HL-60/S4 (cell line): ENCODE measurements around the gene APC2.
"Not testable (repeated sequence)": the region's sequence is repeated elsewhere in the genome, so short reads cannot be mapped to it uniquely, and the experiment has no call there.

Source experiments
- in situ Hi-C: fragments of 300-500 bp; cut with MboI; formaldehyde crosslinking; loops from 2 replicates; pipeline ENCODE4 v1.14.3; 2022; ENCODE audit warnings: low sequenced_read_pairs

Gene APC2

GRCh38 chr19:1507763-1508506 lies 58.0 kb downstream of the APC2 start:
- in situ Hi-C loops: no loop called here

GRCh38 chr19:1508507-1508856 lies 58.6 kb downstream of the APC2 start:
- in situ Hi-C loops: no loop called here

DNA sequence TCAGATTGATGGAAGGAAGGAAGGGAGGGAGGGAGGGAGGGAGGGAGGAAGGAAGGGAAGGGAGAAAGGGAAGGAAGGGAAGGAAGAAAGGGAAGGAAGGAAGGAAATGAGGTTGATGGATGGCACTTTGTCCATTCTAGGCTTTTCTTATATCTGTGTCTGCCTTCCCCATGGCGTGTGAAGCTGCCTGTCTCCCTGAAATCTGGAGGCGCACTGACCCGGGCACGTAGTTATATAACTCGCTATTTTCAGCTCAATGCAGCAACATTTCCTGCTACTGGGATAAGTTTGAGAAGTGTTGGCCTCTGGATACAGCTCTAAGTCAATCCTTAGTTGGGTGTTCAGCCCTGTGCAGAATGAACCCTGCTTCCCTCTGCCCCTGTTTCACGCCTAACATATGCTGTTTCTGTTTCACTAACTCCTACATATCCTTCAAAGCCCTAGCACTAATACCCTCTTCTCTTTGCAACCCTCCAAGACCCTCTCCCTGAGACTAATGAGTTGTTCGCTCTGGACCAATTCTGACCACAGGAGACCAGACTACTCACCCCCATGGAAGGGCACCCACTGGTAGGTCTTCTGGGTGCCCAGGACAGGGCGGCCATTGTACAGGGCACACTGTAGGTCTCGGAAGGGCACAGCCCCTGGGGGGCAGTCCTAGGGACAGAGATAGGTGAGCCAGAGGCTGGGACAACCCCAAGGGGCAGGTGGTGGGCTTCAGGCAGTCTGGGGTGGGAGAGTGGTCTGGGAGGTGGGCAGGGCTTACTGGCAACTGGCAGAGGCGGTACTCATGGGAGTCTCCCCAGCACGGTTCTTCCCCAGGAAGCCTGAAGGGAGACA lies 59.9 kb downstream of the APC2 start:
- in situ Hi-C loops: no loop called here

DNA sequence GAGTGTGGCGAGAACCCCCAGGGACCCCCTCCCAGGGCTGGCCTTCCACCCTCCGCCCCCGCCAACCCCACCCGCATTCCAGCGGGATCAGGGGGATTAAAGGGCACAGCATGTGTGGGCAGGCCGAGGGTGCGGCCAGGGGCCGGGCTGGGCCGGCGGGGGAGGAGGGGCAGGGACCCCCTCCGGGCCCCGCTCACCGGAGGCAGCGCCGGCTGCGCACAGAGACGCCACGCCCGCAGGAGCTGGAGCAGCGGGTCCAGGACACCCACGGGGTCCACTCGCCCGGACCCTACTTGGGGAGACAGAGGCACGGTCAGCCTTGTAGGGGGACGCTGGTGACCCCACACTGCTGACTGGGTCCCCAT lies 60.5 kb downstream of the APC2 start:
- in situ Hi-C loops: no loop called here

DNA sequence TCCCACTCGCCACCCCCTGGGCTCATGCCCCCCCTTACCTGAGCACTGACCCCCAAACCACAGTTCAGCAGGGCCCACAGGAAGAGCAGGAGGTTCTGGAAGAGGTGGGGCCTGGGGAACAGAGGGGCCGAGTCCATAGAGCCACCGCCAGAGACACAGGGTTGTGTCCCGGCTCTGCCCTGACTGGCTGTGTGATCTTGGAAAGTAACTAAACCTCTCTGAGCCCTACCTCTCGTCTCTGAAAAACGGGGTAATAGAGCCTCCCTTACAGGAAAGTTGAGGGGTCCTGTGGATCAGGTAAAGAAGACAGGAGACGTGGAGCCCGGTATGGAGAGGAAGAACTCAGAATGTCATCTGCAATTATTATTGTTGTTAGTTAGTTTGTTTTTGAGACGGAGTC lies 60.9 kb downstream of the APC2 start:
- in situ Hi-C loops: no loop called here

- in situ Hi-C loops: no loop called here
Observed at GRCh38 chr19:1511318-1512317, 61.7 kb downstream of the APC2 start.

DNA sequence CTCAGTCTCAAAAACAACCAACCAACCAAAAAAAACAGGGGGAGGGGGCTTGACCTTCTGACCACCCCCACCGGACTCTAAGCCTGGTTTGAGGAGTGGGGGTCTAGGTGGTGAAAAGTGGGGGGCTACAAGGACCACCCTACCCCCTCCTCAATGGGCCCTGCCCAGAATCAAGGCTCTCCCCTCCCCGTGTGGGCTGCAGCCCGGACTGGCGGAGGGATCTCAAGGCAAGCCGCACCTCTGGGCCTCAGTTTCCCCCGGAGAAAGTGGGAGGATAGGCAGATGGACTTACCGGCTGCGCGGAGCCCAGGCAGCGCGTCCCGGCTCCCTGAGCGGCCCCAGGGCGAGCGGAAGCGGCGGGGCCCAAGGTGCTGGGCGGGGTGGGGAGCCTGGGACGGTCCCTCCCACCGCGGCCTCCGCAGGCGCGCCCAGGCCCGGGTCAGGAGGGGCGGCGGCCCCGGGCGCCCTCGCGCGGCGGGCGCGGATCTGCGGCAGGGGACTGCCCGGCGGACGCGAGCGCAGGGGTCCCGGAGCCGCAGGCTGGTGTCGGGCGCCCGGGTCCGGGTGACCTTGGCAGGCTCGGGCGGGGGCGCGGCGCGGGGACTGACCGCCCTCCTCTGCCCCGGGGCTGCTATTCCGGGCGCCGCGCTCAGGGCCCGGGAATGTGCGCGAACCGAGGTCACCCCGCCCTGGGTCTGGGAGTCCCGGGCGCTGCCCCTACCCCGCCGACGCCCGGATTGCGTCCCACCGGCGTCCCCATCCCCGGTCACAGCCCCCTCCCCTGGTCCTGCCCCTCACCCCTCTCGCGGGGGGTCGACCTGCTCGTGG lies 63.0 kb downstream of the APC2 start, which contains the start of gene ADAMTSL5:
Gene ADAMTSL5, minus strand, starts transcription at position 349 of the 828 bp plus-strand sequence. CDS start 2,076 bp downstream, outside the sequence.
- in situ Hi-C loops: no loop called here

GRCh38 chr19:1513499-1514294 lies 63.8 kb downstream of the APC2 start:
- in situ Hi-C loops: no loop called here

GRCh38 chr19:1514295-1514661 lies 64.4 kb downstream of the APC2 start:
- in situ Hi-C loops: no loop called here

DNA sequence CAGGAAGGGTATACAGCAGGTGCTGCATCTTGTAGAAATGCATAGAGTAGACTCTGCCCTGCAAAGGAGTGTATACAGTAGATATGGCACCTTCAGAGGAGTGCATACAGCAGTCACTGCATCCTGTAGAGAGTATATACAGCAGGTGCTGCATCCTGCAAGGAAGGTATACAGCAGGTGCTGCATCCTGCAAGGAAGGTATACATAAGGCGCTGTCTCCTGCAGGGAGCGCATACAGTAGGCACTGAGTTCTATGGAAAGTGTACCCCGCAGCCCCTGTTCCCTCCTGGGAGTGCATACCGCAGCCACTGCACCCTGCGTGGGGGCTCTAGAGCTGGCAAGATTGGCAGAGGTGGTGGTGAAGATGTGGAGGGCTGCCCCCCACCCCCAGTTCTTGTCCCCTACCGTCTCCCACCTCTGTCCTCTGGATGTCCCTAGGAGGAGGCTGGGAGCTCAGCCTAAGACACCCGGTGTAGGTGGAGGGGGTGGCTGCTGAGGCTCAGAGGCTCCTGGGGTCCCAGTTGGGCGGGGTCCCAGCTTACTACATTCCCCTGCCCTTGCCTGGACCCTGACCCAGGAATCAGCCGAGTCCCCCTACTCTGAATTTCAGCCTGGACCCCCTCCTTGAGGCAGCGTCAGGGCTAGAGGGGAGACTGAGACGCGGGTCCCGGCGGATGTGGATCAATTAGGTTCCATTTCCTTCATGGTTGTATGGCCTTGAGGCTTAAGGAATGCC lies 65.2 kb downstream of the APC2 start:
- in situ Hi-C loops: no loop called here

DNA sequence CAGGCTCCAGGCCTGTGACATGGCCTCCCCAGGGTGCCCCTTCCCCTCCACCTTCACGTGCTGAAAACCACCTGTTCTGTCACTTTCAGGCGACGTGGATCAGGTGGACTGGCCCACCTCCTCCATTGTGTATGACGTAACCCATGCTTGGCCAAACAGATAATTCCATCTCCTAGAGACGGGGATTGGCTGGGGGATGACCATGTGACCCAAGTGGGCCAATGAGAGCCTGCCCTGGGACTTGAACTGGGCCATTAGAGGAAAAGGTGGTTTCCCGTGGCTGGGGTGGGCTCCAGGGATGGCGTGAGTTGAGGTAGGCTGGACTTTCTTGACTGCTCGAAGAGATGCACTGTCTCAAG lies 66.5 kb downstream of the APC2 start:
- in situ Hi-C loops: no loop called here

- in situ Hi-C loops: no loop called here
Observed at GRCh38 chr19:1518471-1518870, 68.5 kb downstream of the APC2 start.

GRCh38 chr19:1519802-1520201 lies 69.9 kb downstream of the APC2 start:
- in situ Hi-C loops: not testable (repeated sequence)

DNA sequence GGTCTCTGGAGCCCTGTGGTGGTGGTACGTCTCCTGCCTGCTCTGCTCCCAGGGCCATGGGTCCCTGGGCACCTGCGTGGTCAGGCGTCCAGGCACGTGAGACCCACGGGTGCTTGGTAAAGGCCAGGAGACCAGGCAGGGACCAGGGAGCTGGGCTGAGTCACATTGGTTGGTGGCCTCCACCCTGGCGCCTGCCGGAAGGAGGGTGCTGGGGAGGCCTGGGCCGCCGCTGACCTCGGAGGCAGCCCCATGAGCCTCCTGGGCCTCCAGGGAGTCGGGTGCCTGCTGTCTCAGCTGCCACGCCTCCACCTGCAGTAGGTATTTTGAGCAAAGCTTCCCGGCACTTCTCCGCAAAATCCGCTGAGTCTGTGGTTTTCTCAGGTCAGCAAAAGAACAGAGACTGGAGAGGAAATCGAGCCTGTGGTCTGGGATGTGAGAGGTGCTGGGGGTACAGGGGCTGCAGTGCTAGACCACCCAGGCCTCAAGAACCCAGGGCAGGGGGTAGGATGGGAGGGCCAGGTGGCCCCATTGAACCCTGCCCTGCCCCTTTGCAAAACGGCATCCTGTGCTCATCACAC lies 70.4 kb downstream of the APC2 start:
- in situ Hi-C loops: no loop called here

DNA sequence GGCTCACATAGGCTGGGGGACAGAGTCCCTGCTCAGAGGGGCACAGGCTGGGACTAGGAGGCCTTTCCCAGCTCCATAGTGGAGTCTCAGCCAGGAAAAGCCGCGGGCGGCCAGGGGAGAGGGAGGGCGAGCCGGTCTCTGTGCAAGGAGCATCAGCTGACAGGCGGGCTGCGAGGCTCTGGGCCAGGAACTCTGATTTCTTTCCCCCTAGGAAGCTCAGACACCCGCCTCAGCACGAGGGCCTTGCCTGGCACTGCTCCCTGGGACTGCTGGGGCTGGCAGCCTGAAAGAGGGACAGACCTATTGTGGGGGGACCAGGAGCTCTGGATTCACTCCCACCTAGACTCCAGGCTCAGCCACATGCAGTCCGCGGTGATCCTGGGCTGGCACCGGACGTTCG lies 71.7 kb downstream of the APC2 start:
- in situ Hi-C loops: no loop called here

- in situ Hi-C loops: no loop called here
Observed at GRCh38 chr19:1522061-1522460, 72.1 kb downstream of the APC2 start.

DNA sequence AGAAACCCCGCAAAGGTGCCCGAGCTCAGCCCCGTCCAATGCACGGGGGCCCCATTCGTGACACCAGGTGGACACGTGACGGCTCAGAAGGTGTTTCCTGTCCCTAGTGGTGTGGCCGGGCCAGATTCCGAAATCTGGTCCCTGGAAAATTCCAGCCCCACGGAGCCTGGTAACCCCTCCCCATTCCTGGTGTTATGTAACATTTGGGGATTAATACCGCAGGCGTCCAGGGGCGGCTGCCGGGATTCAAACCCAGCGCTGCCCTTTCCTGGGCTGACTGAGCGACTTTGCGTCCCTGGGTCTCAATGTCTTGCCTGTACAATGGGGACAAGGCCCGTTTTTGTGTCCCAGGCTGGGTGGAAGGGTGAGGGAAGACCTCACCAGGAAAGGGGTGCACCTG lies 72.9 kb downstream of the APC2 start:
- in situ Hi-C loops: no loop called here
